GM12864 (cell line): ENCODE data around the gene SBF1.

Experiments used
- DNase-seq: peaks from one replicate; pipeline ENCODE4 v3.0.0-alpha.2; 2011; ENCODE audit warnings: low read depth
- H3K4me3 ChIP-seq: 2 replicates; pipeline ENCODE4 v1.5.1; 2011; ENCODE audit warnings: mild to moderate bottlenecking, low read depth, low read length, control low read depth
- TF ChIP-seq, protein P1 (sequence below): IDR thresholded peaks from 2 replicates; pipeline ENCODE4 v1.5.1; 2011; ENCODE audit warnings: low read depth, mild to moderate bottlenecking, moderate library complexity, low read length, control low read depth, inconsistent platforms; ENCODE audit errors: missing control alignments

SBF1 gene

DNA sequence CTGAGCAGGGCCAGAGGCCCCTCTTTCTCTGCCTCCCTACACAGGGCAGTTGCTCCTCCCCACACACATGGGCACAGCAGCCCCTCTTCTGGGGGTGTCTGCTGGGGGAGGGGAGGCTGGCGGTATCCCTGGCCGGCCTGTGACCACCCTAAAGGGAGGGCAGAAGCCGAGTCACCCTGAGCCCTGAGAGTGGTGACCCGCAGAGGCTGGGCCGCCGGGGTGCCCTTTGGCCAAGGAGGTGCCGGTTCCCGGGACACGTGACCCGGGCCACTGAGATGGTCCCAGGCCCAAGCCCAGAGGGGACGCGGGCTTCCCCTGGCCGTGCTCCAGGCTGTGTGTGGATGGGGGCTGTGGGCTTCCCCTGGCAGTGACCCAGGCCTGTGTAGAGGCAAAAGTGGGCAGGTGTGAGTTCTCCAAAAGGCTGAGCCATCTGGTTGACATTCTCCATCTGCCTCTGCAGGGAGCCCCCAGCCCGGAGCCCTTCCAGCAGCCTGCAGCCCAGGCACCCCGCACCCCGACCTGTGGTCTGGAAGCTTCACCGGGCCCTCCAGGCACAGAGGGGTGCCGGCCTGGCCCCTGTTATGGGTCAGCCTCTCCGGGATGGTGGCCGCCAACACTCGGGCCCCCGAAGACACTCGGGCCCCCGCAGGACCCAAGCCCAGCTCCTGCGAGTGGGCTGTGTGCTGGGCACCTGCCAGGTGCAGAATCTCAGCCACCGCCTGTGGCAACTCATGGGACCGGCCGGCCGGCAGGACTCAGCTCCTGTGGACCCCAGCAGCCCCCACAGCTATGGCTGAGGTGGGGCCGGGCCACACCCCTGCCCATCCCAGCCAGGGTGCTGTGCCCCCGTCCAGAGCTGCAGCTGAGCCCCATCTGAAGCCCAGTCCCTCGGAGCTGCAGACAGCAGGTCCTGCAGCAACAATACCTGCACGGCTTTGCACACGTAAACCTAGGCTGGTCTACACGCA, 7.6 kb upstream of the SBF1 start:
- H3K4me3 ChIP-seq, result peak overlapping the region; percentile 59
- TF ChIP-seq, protein P1, sequence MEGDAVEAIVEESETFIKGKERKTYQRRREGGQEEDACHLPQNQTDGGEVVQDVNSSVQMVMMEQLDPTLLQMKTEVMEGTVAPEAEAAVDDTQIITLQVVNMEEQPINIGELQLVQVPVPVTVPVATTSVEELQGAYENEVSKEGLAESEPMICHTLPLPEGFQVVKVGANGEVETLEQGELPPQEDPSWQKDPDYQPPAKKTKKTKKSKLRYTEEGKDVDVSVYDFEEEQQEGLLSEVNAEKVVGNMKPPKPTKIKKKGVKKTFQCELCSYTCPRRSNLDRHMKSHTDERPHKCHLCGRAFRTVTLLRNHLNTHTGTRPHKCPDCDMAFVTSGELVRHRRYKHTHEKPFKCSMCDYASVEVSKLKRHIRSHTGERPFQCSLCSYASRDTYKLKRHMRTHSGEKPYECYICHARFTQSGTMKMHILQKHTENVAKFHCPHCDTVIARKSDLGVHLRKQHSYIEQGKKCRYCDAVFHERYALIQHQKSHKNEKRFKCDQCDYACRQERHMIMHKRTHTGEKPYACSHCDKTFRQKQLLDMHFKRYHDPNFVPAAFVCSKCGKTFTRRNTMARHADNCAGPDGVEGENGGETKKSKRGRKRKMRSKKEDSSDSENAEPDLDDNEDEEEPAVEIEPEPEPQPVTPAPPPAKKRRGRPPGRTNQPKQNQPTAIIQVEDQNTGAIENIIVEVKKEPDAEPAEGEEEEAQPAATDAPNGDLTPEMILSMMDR, result no peak

DNA sequence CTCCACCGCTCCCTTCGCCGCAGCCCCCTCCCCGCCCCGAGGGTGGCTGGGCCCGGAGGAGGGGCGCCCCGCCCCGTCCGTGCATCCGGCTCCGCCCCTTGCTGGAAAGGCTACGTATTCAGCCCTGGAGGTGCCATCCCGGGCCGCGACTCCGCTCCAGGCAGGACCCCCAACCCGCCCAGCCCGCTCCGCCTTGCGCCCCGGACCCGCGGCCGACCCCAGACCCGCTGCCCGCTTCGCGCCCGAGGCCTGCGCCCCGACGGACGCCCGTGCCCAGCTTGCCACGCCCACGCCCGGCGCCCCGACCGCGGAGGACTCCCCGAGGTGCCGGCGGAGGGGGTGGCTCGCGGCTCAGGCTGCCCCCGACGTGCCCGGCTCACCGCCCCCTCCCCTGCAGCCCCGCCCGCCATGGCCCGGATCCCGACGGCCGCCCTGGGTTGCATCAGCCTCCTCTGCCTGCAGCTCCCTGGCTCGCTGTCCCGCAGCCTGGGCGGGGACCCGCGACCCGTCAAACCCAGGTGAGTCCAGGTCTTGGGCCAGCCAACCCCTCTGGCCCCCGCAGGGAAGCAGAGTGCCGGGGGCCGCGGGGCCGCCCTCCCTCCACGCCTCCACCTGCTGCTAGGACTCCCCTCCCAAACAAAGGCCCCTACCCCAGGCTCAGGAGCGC, 6.7 kb upstream of the SBF1 start, which contains the start of gene ADM2:
Gene ADM2 (plus strand): TSS at position 104 of the 667 bp plus-strand sequence. CDS start 305 bp downstream, at position 409.
- DNase-seq, result no peak
- peak within 1 kb of the TSS; percentile 59 for H3K4me3 ChIP-seq
- TF ChIP-seq, protein P1, result no peak

More for the DNA sequence above, 7.6 kb upstream of the SBF1 start:
- DNase-seq, result no peak

DNA sequence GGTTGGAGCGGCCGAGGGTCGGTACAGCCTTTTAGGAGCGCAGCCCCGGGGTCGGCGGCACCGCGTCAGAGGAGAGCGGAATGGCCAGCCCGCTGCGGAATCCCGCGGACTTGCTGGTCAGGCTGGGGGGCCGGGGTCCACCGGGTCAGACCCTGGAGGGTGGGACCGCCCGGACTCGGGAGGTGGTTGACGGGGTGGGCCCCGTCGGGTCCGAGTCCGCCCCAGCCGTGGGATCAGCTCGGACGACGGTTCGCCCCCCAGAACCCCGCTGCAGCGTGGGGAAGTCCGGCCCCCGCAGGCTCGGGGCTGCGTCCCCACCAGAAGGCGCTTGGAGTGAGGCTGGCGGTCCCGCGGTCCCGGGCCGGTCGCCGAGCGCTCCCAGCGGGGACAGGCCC, 6.2 kb upstream of the SBF1 start:
- DNase-seq, result no peak
- peak overlapping the region; percentile 59 for H3K4me3 ChIP-seq
- TF ChIP-seq, protein P1, result no peak

DNA sequence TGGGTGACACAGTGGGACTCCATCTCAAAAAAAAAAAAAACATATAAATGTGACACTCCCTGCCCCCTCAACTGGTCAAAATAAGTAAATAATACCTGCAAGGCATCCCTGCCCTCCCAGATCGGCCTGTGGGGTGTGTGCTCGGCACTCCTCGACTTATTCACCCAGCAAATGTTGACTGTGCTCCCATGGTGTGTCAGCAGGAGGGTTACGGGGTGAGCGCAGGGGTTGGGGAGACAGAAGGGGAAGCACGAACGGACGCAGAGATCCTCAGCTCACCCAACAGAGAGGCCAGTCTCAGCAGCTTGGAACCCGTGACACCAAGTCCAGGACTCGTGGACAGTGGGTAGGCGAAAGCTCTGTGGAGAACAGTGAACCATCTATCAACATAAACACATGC, 4.9 kb upstream of the SBF1 start:
- DNase-seq, result no peak
- TF ChIP-seq, protein P1, result no peak
- H3K4me3 ChIP-seq, result no peak overlapping the region

DNA sequence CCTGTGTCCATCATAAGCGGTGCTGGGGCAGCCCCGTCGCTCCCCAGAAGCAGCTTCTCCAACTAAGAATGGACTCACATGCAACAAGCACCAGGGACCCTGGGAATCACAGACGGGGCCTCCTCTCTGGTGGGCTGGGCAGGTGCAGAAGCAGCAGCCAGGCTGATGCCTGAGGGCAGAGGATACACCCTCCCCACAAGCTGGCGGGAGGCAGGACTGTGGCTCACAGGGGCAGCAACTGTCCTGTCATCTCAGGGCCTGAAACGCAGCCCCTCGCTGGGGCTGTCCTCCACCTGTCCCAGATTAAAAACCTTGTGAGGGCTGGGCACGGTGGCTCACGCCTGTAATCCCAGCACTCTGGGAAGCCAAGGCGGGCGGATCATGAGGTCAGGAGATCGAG, 3.1 kb upstream of the SBF1 start:
- no peak for DNase-seq
- no peak overlapping the region for H3K4me3 ChIP-seq
- TF ChIP-seq, protein P1, result no peak

DNA sequence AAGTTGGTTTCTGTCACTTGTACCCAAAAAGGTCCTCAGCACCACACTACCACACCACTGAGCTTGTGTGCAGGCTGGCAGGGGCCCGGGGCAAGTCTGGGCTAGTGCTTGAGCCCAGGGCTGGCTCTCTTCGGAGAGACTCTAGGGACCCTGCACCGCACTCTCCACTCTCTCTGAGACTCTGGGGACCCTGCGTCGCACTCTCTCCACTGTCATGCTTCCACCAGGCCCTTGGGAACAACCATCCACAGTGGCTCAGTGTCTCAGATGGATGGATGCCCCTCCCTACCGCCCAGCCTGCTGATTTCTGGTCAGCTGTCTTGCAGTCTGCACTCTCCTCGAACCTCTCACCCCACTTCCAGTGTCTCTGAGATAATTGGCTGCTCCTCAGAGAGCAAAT, 2.0 kb upstream of the SBF1 start:
- TF ChIP-seq, protein P1, result no peak
- no peak for DNase-seq
- H3K4me3 ChIP-seq, result no peak overlapping the region
